Small intestine (tissue), 4 donors: ENCODE data around the gene RANBP3L. TPM values are rescaled to one million over a fixed set of nuclear protein-coding genes. Genes with fewer than 3 reads are reported as not detected.

ENCODE experiments used
- polyA plus RNA-seq, 4 donors: library from polyadenylated mRNA; stranded (reverse) in 3 of 4; unstranded in 1 of 4; fragments of 200-250 nt in 3 of 4; fragments of 120-200 nt in 1 of 4; gene quantifications; one replicate each; pipeline versions ENCODE4 v1.2.1 to v1.2.3, GENCODE V29; 2013
- donor health status: healthy with polysubstance abuse.
- donor health status: Bipolar disorder and iron deficiency.
- donor health status: healthy.

Gene RANBP3L
- polyA plus RNA-seq, 4 donors: 0.25 to 0.31 TPM; not detected in 2

Other genes with a start within 250 kb of the RANBP3L start
- 1 to 10 TPM in 1 of 4 donors, under 1 TPM in 1, not detected in 2; 0.42 to 6.9 TPM for gene UGT3A2, start 235.0 kb downstream of the RANBP3L start, polyA plus RNA-seq
- gene LMBRD2, start 150.0 kb downstream of the RANBP3L start, polyA plus RNA-seq: 10 to 100 TPM in 1 of 4 donors, 1 to 10 TPM in 3; 1.6 to 23.5 (median 3.5) TPM
- 10 to 100 TPM in 2 of 4 donors, 1 to 10 TPM in 2; 1.4 to 73.0 (median 7.9) TPM for gene SKP2, start 149.8 kb downstream of the RANBP3L start, polyA plus RNA-seq
- gene NADK2, start 60.0 kb downstream of the RANBP3L start, polyA plus RNA-seq: 10 to 100 TPM; 13.0 to 59.1 (median 14.2) TPM